Esophagus muscularis mucosa (tissue), 4 donors: ENCODE results near the gene ZNF740. TPM values are rescaled to one million over a fixed set of nuclear protein-coding genes. Genes with fewer than 3 reads are reported as not detected.
"Not testable (repeated sequence)": the region's sequence is repeated elsewhere in the genome, so short reads cannot be mapped to it uniquely, and the experiment has no call there.

ENCODE experiments used
- DNase-seq: peaks from one replicate; pipeline ENCODE4 v3.0.0-alpha.2; 2017; ENCODE audit errors: extremely low spot score
- H3K27ac ChIP-seq, 4 donors: fragments of 200-600 bp; sonication (generic); replicated peaks in 1 of 4; 1 replicate in 3 of 4; 2 replicates in 1 of 4; pipeline ENCODE4 v1.5.1; 2016 to 2019; ENCODE audit warnings: mild to moderate bottlenecking in 1 of 4
- H3K27me3 ChIP-seq, 4 donors: fragments of 200-600 bp; sonication (generic); one replicate each; pipeline versions ENCODE4 v1.5.1 to v1.6.0; 2016 to 2019
- H3K36me3 ChIP-seq, 4 donors: fragments of 200-600 bp; sonication (generic); one replicate each; pipeline ENCODE4 v1.5.1; 2016 to 2019
- H3K4me1 ChIP-seq, 4 donors: fragments of 200-600 bp; sonication (generic); one replicate each; pipeline ENCODE4 v1.5.1; 2016 to 2019
- H3K4me3 ChIP-seq, 4 donors: fragments of 200-600 bp; sonication (generic); 1 replicate in 2 of 4; 2 replicates in 2 of 4; pipeline ENCODE4 v1.5.1; 2016 to 2019; ENCODE audit warnings: mild to moderate bottlenecking in 4 of 4, moderate library complexity in 1 of 4
- H3K9me3 ChIP-seq, 4 donors: fragments of 200-600 bp; sonication (generic); 1 replicate in 3 of 4; 2 replicates in 1 of 4; pipeline ENCODE4 v1.5.1; 2016 to 2019
- CTCF ChIP-seq, 3 experiments: fragments of 200-600 bp in 2 of 3; fragments of 450-650 bp in 1 of 3; sonication (generic) in 2 of 3; IDR thresholded peaks; one replicate each; pipeline ENCODE4 v1.5.1; 2017 to 2019; ENCODE audit warnings: antibody characterized with exemption in 3 of 3, mild to moderate bottlenecking in 2 of 3, moderate library complexity in 1 of 3
- EP300 ChIP-seq: sonication (generic); formaldehyde crosslinking; IDR thresholded peaks from one replicate; pipeline ENCODE4 v1.6.1; 2017; ENCODE audit warnings: antibody characterized with exemption
- POLR2A ChIP-seq: fragments of 450-650 bp; IDR thresholded peaks from one replicate; pipeline ENCODE4 v1.6.1; 2017; ENCODE audit warnings: antibody characterized with exemption, moderate library complexity, mild to moderate bottlenecking, low read depth
- POLR2AphosphoS5 ChIP-seq, 2 donors: sonication (generic); formaldehyde crosslinking; IDR thresholded peaks; one replicate each; pipeline ENCODE4 v1.6.1; 2017; ENCODE audit warnings: antibody characterized with exemption in 2 of 2
- WGBS: methylation state at CpG from one replicate; pipeline ENCODE4 v1.1.5; 2018; 5-methylcytosine and 5-hydroxymethylcytosine counted together
- intact Hi-C: fragments of 100-400 bp; cut with DNase I; formaldehyde crosslinking; loops from one replicate; pipeline ENCODE4 v1.15.1; 2023
- total RNA-seq, 4 donors: library from RNA; depleted of rRNA; stranded (reverse); fragments of >200 nt; gene quantifications; one replicate each; pipeline versions ENCODE4 v1.1.0 to v1.2.1, GENCODE V29; 2016

Gene ZNF740
- total RNA-seq, 4 donors from 2014 or later = 12.4 to 19.6 (median 15.3) TPM

DNA sequence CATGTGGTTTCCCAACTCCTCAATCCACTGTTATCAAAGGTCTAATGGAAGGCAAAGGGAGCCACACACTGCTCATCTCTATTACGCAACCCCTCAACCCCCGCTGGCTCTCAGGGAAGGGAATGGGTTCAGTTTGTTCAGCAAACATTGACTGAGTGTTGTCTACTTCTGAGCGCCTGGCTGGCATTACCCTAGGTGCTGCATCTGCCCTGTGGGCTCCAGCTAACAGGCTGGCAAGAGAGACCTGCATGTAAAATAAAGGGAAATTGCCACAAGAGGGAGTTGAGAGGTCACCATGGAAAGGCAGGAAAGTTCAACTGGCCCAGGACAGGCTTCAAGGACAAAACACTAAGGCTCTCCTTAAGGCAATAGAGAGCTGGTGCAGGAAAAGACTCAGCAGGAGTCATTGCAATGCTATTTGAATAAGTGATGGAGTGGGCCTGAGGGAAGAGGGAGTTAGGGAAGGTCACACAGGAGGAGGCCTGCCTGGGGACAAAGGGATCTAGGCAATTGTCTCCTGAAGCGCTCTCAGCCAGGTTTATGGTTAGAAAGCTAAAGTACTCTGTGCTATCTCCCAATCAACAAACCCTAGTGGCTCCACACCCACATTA is 5.5 kb upstream of the ZNF740 start:
- intact Hi-C loops = no loop called here
- Histone ChIP-seq H3K27ac (no peak overlapping the region), H3K27me3 (no peaks in the 10 kb centered on the region), H3K36me3 (peaks cover 0 to 24% (median 16%) of the 10 kb centered on the region in 4 donors), H3K4me1 (peaks cover 8 to 37% (median 30%) of the 10 kb centered on the region in 4 donors), H3K9me3 (no peaks in the 10 kb centered on the region), H3K4me3 (no peak overlapping the region)
- WGBS = 88% methylated on average over 4 of the region's 4 CpGs
- no peak for TF ChIP-seq POLR2AphosphoS5 (IDR thresholded peaks at IDR 0.05)
- TF ChIP-seq CTCF (IDR thresholded peaks at IDR 0.05) = no peak
- TF ChIP-seq EP300 = no peak
- no peak for TF ChIP-seq POLR2A
- DNase-seq = no peak

- no peak for DNase-seq
- TF ChIP-seq POLR2A = no peak
- TF ChIP-seq POLR2AphosphoS5 (IDR thresholded peaks at IDR 0.05) = no peak
- no peak for TF ChIP-seq EP300
- no peak for TF ChIP-seq CTCF (IDR thresholded peaks at IDR 0.05)
- Histone ChIP-seq H3K9me3 (no peaks in the 10 kb centered on the region), H3K4me1 (peaks cover 13 to 36% (median 31%) of the 10 kb centered on the region in 4 donors), H3K27ac (no peak overlapping the region), H3K36me3 (peaks cover 0 to 16% (median 4%) of the 10 kb centered on the region in 4 donors), H3K27me3 (no peaks in the 10 kb centered on the region), H3K4me3 (no peak overlapping the region)
- intact Hi-C loops = no loop called here
- WGBS = 99% methylated on average over 3 of the region's 3 CpGs
These were observed 3.8 kb upstream of the ZNF740 start for GRCh38 chr12:53176750-53177149.

GRCh38 chr12:53177447-53177846 is 3.1 kb upstream of the ZNF740 start:
- peaks cover 20 to 36% (median 31%) of the 10 kb centered on the region in 4 donors for H3K4me1 ChIP-seq
- DNase-seq, H3K27ac ChIP-seq, H3K27me3 ChIP-seq, H3K4me3 ChIP-seq, H3K9me3 ChIP-seq, intact Hi-C loops: not testable (repeated sequence)
- H3K36me3 ChIP-seq = peaks cover 0 to 16% (median 8%) of the 10 kb centered on the region in 4 donors
- WGBS = 94% methylated on average over 3 of the region's 6 CpGs

DNA sequence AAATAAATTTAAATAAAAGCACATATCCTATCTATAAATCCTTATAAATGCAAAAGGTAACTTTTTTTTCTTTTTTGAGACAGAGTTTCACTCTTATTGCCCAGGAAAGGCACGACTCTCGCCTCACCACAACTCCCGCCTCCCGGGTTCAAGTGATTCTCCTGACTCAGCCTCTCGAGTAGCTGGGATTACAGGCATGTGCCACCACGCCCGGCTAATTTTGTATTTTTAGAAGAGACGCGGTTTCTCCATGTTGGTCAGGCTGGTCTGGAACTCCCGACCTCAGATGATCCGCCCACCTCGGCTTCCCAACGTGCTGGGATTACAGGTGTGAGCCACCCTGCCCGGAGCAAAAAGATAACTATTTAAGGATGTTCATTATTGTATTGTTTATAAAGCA is 1.7 kb upstream of the ZNF740 start:
- H3K27ac ChIP-seq = peak overlapping the region in 2 of 4 donors; percentile 92 to 96
- intact Hi-C loops, H3K9me3 ChIP-seq, H3K27me3 ChIP-seq, H3K4me3 ChIP-seq, DNase-seq: not testable (repeated sequence)
- H3K36me3 ChIP-seq = peaks cover 8 to 21% (median 17%) of the 10 kb centered on the region in 4 donors
- WGBS = 95% methylated on average over 14 of the region's 14 CpGs
- peaks cover 34 to 45% (median 40%) of the 10 kb centered on the region in 4 donors for H3K4me1 ChIP-seq

GRCh38 chr12:53179687-53180219 is 769 bp upstream of the ZNF740 start:
- TF ChIP-seq CTCF (IDR thresholded peaks at IDR 0.05) (no peak), EP300 (no peak), POLR2AphosphoS5 (IDR thresholded peaks at IDR 0.05) (no peak), POLR2A (no peak)
- intact Hi-C loops = no loop called here
- peak overlapping the region; percentile 92 to 96 (median 94) for H3K27ac ChIP-seq
- H3K27me3 ChIP-seq = no peaks in the 10 kb centered on the region
- H3K4me1 ChIP-seq = peaks cover 42 to 53% (median 47%) of the 10 kb centered on the region in 4 donors
- WGBS = 15% methylated on average over 11 of the region's 12 CpGs
- DNase-seq = no peak
- no peaks in the 10 kb centered on the region for H3K9me3 ChIP-seq
- peak overlapping the region; percentile 75 to 87 (median 84) for H3K4me3 ChIP-seq
- H3K36me3 ChIP-seq = peaks cover 8 to 31% (median 26%) of the 10 kb centered on the region in 4 donors
